Natural killer cell (primary cell): ENCODE data around the gene EXOC3L2. TPM values are rescaled to one million over a fixed set of nuclear protein-coding genes. Genes with fewer than 3 reads are reported as not detected.
"Not testable (repeated sequence)": the region's sequence is repeated elsewhere in the genome, so short reads cannot be mapped to it uniquely, and the experiment has no call there.

Experiments used
- ATAC-seq, 3 donors: fragments of 150-1000 bp in 2 of 3; fragments of 200-7000 bp in 1 of 3; cut with Tn5 transposase; 1 replicate in 1 of 3; 2 replicates in 2 of 3; pipeline ENCODE4 v1.10.0; 2021; ENCODE audit warnings: mild to moderate bottlenecking in 2 of 3, moderate library complexity in 2 of 3
- DNase-seq, 2 donors: peaks; one replicate each; pipeline versions ENCODE4 v3.0.0 to v3.0.0-alpha.2; 2013 to 2021; ENCODE audit warnings: mixed read lengths in 1 of 2
- H3K27ac ChIP-seq: one replicate; pipeline ENCODE4 v1.5.1; 2013; ENCODE audit warnings: mild to moderate bottlenecking, low read length
- H3K27me3 ChIP-seq: one replicate; pipeline ENCODE4 v1.6.1; 2013; ENCODE audit warnings: low read length; ENCODE audit not compliant: control insufficient read depth, insufficient read depth
- H3K36me3 ChIP-seq: one replicate; pipeline ENCODE4 v1.6.1; 2013; ENCODE audit warnings: low read length; ENCODE audit not compliant: control insufficient read depth, insufficient read depth
- H3K4me1 ChIP-seq: one replicate; pipeline ENCODE4 v1.6.1; 2013; ENCODE audit warnings: low read length; ENCODE audit not compliant: control insufficient read depth, insufficient read depth
- H3K4me3 ChIP-seq: one replicate; pipeline ENCODE4 v1.5.1; 2013; ENCODE audit warnings: low read length
- H3K9me3 ChIP-seq: one replicate; pipeline ENCODE4 v1.6.1; 2013; ENCODE audit warnings: low read length; ENCODE audit not compliant: control insufficient read depth, insufficient read depth
- H3K27ac Mint-ChIP-seq, 2 donors: one replicate each; pipeline ENCODE4 v1.8.0; 2022; ENCODE audit warnings: mild to moderate bottlenecking in 2 of 2, mixed read lengths in 2 of 2, moderate library complexity in 1 of 2
- H3K27me3 Mint-ChIP-seq, 2 donors: one replicate each; pipeline ENCODE4 v1.8.0; 2022; ENCODE audit warnings: low read depth in 2 of 2, mixed read lengths in 2 of 2
- H3K36me3 Mint-ChIP-seq: one replicate; pipeline ENCODE4 v1.8.0; 2022; ENCODE audit warnings: mixed read lengths
- H3K4me1 Mint-ChIP-seq, 2 donors: one replicate each; pipeline ENCODE4 v1.8.0; 2022; ENCODE audit warnings: mixed read lengths in 2 of 2
- H3K4me3 Mint-ChIP-seq: one replicate; pipeline ENCODE4 v1.8.0; 2022; ENCODE audit warnings: mild to moderate bottlenecking, moderate library complexity, mixed read lengths
- H3K9me3 Mint-ChIP-seq, 2 donors: one replicate each; pipeline ENCODE4 v1.8.0; 2022; ENCODE audit warnings: mixed read lengths in 2 of 2
- CTCF ChIP-seq: fragments of 200-600 bp; IDR thresholded peaks from one replicate; pipeline ENCODE4 v1.8.0; 2022; ENCODE audit warnings: antibody characterized with exemption
- WGBS: methylation state at CpG from one replicate; pipeline ENCODE4 v1.1.7; 2013; ENCODE audit warnings: missing lambda C conversion rate; ENCODE audit not compliant: insufficient coverage; 5-methylcytosine and 5-hydroxymethylcytosine counted together
- intact Hi-C: fragments of 100-400 bp; cut with micrococcal nuclease; formaldehyde crosslinking; loops from one replicate; pipeline ENCODE4 v1.14.2; 2022
- total RNA-seq, 4 donors: library from RNA; stranded (reverse); fragments of 120-200 nt in 1 of 4; gene quantifications; one replicate each; pipeline versions ENCODE4 v1.2.3 to v1.2.4, GENCODE V29; 2013 to 2022

Gene EXOC3L2
- total RNA-seq, 3 donors from 2014 or later (not counting 1 experiment from before 2014, with no cell fraction given) = 0.16 to 0.23 TPM; not detected in 1

GRCh38 chr19:45231891-45232290 is 13.3 kb downstream of the EXOC3L2 start:
- no peak for TF ChIP-seq CTCF
- ATAC-seq (no peak), DNase-seq (no peak)
- Mint-ChIP-seq H3K4me1 (peaks cover 6 to 29% of the 10 kb centered on the region in 2 donors), H3K4me3 (no peak overlapping the region), H3K9me3 (no peaks in the 10 kb centered on the region), H3K27me3 (peaks cover 0 to 7% of the 10 kb centered on the region in 2 donors), H3K27ac (no peak overlapping the region), H3K36me3 (no peaks in the 10 kb centered on the region)
- intact Hi-C loops = no loop called here
- no peaks in the 10 kb centered on the region for H3K36me3 ChIP-seq
- H3K27me3 ChIP-seq = no peaks in the 10 kb centered on the region
- no peaks in the 10 kb centered on the region for H3K9me3 ChIP-seq
- 90% methylated on average over 3 of the region's 3 CpGs for whole genome bisulfite sequencing
- no peak overlapping the region for H3K27ac ChIP-seq
- no peak overlapping the region for H3K4me3 ChIP-seq
- H3K4me1 ChIP-seq = peaks cover 15% of the 10 kb centered on the region

- no CpG with 5 or more reads among the region's 2 CpGs for WGBS
- H3K4me1 Mint-ChIP-seq, H3K36me3 Mint-ChIP-seq, H3K4me1 ChIP-seq, H3K27ac Mint-ChIP-seq, H3K36me3 ChIP-seq, H3K27ac ChIP-seq, DNase-seq, H3K9me3 ChIP-seq, H3K27me3 Mint-ChIP-seq, H3K4me3 Mint-ChIP-seq, H3K27me3 ChIP-seq, H3K4me3 ChIP-seq, intact Hi-C loops, H3K9me3 Mint-ChIP-seq, ATAC-seq: not testable (repeated sequence)
Observed at GRCh38 chr19:45229056-45229455, 16.2 kb downstream of the EXOC3L2 start.

GRCh38 chr19:45224645-45225044 is 20.6 kb downstream of the EXOC3L2 start:
- Mint-ChIP-seq H3K27ac (no peak overlapping the region), H3K4me3 (no peak overlapping the region), H3K36me3 (no peaks in the 10 kb centered on the region), H3K27me3 (peaks cover 0 to 7% of the 10 kb centered on the region in 2 donors), H3K9me3 (no peaks in the 10 kb centered on the region), H3K4me1 (no peaks in the 10 kb centered on the region)
- Histone ChIP-seq H3K27ac (no peak overlapping the region), H3K9me3 (no peaks in the 10 kb centered on the region), H3K4me1 (no peaks in the 10 kb centered on the region), H3K36me3 (no peaks in the 10 kb centered on the region), H3K27me3 (no peaks in the 10 kb centered on the region), H3K4me3 (no peak overlapping the region)
- no peak for TF ChIP-seq CTCF
- WGBS = 79% methylated on average over 11 of the region's 11 CpGs
- intact Hi-C loops = no loop called here
- DNase-seq (no peak), ATAC-seq (no peak)

- TF ChIP-seq CTCF = no peak
- no peak overlapping the region for H3K27ac ChIP-seq
- no peak overlapping the region for H3K4me3 ChIP-seq
- Mint-ChIP-seq H3K27ac (no peak overlapping the region), H3K4me3 (no peak overlapping the region), H3K36me3 (no peaks in the 10 kb centered on the region), H3K27me3 (peaks cover 0 to 7% of the 10 kb centered on the region in 2 donors), H3K4me1 (no peaks in the 10 kb centered on the region), H3K9me3 (no peaks in the 10 kb centered on the region)
- no peak for ATAC-seq
- H3K36me3 ChIP-seq = no peaks in the 10 kb centered on the region
- intact Hi-C loops = no loop called here
- H3K27me3 ChIP-seq = no peaks in the 10 kb centered on the region
- H3K4me1 ChIP-seq = no peaks in the 10 kb centered on the region
- H3K9me3 ChIP-seq = no peaks in the 10 kb centered on the region
- 91% methylated on average over 5 of the region's 5 CpGs for WGBS
- DNase-seq = no peak
Observed at GRCh38 chr19:45223879-45224278, 21.3 kb downstream of the EXOC3L2 start.
